ENCODE data around the gene ATP4A.

ATP4A gene

DNA sequence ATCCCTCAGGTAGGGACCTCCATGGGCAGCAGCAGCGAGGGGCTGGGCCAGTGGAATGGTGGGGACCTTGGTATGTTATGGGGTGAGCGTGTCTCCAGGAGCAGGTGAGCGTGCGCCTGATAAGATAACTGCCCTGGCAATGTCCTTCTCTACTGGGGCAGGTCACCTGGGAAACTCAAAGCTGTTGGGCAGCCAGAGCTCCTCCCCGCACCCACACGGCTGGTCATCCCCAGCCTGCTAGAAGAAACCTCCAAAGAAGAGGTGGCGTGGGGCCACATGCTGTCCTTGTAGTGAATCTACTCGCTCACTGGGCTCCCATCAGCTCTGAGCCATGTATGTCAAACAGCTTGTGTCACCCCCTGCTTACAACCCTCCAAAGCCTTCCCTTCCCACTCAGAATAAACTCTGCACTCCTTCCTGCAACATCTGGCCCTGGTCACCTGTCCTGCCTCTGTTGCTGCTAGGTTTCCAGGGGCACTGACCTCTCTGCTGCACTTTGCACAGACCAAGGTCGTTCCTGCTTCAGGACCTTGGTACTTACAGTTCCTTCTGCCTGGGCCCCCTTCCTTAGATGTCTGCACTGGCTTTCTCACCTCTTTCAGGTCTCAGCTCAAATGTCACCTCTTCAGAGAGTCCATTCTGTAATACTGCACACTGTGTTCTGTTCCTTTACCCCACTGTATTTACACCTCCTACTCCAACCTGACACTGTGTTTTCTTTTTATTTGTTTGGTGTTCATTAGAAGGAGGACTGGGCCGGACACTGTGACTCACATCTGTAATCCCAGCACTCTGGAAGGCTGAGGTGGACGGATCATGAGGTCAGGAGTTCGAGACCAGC, 1.8 kb upstream of the ATP4A start:
- TF ChIP-seq CTCF (IDR thresholded peaks at IDR 0.05; ENCODE audit: low read length, missing control alignments): no peak
- DNase-seq (ENCODE audit: low read depth): no peak
- H3K4me3 ChIP-seq (replicated peaks; ENCODE audit: low read depth, low read length): no peak overlapping the region

- TF ChIP-seq CTCF (IDR thresholded peaks at IDR 0.05; ENCODE audit: low read length, missing control alignments): no peak
- DNase-seq (ENCODE audit: low read depth): no peak
- no peak overlapping the region for H3K4me3 ChIP-seq (replicated peaks; ENCODE audit: low read depth, low read length)
Measured at GRCh38 chr19:35562776-35563175, 682 bp downstream of the ATP4A start.

GRCh38 chr19:35562336-35562735, 1.1 kb downstream of the ATP4A start:
- DNase-seq (ENCODE audit: low read depth): no peak
- no peak for TF ChIP-seq CTCF (IDR thresholded peaks at IDR 0.05; ENCODE audit: low read length, missing control alignments)
- H3K4me3 ChIP-seq (replicated peaks; ENCODE audit: low read depth, low read length): no peak overlapping the region

DNA sequence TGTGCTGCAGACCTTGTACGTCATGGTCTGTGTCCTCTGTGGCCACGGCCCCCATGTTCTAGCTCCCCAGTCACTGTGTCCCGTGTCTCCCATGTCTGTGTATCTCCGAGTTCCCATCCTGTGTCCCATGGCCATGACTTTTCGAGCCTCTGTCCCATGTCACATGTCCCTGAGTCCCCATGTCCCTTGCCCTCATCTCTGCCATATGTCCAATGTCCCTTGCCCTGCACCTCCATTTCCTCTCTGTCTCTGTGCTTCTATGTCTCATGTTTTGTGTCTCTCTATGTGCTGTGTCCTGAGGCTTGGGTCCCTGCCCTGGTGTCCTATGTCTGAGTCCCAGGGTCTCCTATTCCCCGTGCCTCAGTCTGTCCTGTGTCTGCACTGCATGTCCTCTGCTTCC, 2.0 kb downstream of the ATP4A start:
- no peak overlapping the region for H3K4me3 ChIP-seq (replicated peaks; ENCODE audit: low read depth, low read length)
- DNase-seq (ENCODE audit: low read depth): no peak
- TF ChIP-seq CTCF (IDR thresholded peaks at IDR 0.05; ENCODE audit: low read length, missing control alignments): no peak

- H3K4me3 ChIP-seq (replicated peaks; ENCODE audit: low read depth, low read length): no peak overlapping the region
- no peak for TF ChIP-seq CTCF (IDR thresholded peaks at IDR 0.05; ENCODE audit: low read length, missing control alignments)
- DNase-seq (ENCODE audit: low read depth): no peak
Measured at GRCh38 chr19:35560677-35561076, 2.8 kb downstream of the ATP4A start.

DNA sequence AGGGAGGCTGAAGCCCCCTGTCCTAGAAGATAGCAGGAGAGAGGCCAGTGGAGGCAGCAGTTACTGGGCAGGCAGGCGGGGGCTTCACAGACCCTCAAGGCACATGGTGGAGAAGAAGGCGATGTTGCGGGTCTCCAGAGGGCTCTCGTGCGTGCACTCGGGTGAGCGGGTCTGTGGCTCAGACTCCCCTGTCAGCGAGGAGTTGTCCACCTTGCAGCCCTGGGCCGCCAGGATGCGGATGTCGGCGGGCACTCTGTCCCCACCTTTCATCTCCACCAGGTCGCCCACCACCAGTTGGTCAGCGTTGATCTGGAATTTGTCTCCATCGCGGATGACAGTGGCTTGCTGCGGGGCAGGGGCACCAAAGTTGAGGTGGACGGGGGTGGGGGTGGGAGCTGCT, 3.2 kb downstream of the ATP4A start:
- no peak for TF ChIP-seq CTCF (IDR thresholded peaks at IDR 0.05; ENCODE audit: low read length, missing control alignments)
- no peak for DNase-seq (ENCODE audit: low read depth)
- no peak overlapping the region for H3K4me3 ChIP-seq (replicated peaks; ENCODE audit: low read depth, low read length)

DNA sequence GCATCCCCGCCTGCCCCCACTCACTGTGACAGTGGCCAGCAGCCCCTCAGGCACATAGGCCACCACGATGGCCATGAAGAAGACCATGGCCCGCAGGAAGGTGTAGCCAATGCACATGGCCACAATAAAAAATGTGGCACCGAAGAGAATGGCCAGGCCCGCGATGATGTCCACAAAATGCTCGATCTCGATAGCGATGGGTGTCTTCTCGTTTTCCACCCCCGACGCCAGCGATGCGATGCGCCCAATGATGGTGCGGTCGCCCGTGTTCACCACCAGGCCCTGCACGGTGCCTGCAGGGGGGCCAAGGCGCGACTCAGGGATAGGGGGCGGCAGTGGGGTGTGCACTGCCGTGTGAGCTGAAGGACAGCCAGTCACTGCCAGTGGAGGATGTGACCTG, 3.7 kb downstream of the ATP4A start:
- no peak overlapping the region for H3K4me3 ChIP-seq (replicated peaks; ENCODE audit: low read depth, low read length)
- DNase-seq (ENCODE audit: low read depth): no peak
- TF ChIP-seq CTCF (IDR thresholded peaks at IDR 0.05; ENCODE audit: low read length, missing control alignments): no peak

Measured in fibroblast of pulmonary artery (primary cell).